ENCODE results near the gene TNFRSF12A. TPM values are rescaled to one million over a fixed set of nuclear protein-coding genes. Genes with fewer than 3 reads are reported as not detected.
A peak's percentile ranks its signal among the peaks of the same experiment; 100 is the strongest.

TNFRSF12A gene
- total RNA-seq, 6 experiments from 2014 or later, result 392 to 451 (median 429) TPM

DNA sequence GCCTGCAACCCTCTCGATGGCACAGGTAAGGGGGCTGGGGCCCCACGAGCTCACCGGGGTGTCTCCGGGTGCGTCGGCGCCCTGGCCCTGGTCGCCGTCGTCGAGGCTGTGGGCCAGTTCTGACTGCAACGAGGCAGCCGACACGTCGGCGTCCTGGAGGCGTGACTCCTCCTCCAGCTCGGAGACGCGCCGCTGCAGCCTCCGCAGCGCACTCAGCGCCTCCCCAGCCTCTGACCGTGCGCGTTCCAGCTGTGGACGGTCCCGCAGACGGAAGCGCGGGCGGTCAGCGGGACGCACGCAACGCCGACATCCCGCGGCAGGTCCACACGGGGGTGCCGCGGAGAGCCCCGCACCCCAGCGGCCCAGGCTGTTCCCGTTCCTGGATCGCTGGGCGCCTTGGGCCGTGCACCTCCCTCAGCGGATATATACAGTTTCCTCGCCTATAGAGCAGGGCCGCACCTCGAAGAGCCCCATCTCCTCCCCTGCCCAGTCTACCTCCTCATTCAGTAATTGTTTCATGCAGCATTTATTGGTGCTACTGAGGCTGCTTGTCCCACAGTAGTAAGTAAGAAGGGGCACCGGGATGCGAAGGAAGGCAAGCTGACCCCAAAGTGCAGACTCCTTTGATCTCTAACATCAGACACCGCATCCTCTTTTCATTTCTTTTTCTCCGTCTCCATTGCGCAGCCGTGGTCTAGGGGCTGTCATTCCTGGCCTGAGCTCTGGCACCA, 9.5 kb downstream of the TNFRSF12A start:
- H3K27ac Mint-ChIP-seq, result no peak overlapping the region
- peaks cover 54% of the 10 kb centered on the region for H3K27me3 Mint-ChIP-seq (ENCODE audit: insufficient read depth)
- peaks cover 14% of the 10 kb centered on the region; the same call in 1 of the 2 replicates for H3K36me3 Mint-ChIP-seq (ENCODE audit: low read depth)
- peak overlapping the region; percentile 27; the same call in 1 of the 2 replicates for H3K4me3 Mint-ChIP-seq
- no peaks in the 10 kb centered on the region; the same call in 1 of the 2 replicates for H3K9me3 Mint-ChIP-seq
- no peak for TF ChIP-seq CTCF (IDR thresholded peaks at IDR 0.05)
- peaks cover 6% of the 10 kb centered on the region; the same call in 1 of the 2 replicates for H3K4me1 Mint-ChIP-seq (ENCODE audit: low read depth)
- DNase-seq, result no peak

DNA sequence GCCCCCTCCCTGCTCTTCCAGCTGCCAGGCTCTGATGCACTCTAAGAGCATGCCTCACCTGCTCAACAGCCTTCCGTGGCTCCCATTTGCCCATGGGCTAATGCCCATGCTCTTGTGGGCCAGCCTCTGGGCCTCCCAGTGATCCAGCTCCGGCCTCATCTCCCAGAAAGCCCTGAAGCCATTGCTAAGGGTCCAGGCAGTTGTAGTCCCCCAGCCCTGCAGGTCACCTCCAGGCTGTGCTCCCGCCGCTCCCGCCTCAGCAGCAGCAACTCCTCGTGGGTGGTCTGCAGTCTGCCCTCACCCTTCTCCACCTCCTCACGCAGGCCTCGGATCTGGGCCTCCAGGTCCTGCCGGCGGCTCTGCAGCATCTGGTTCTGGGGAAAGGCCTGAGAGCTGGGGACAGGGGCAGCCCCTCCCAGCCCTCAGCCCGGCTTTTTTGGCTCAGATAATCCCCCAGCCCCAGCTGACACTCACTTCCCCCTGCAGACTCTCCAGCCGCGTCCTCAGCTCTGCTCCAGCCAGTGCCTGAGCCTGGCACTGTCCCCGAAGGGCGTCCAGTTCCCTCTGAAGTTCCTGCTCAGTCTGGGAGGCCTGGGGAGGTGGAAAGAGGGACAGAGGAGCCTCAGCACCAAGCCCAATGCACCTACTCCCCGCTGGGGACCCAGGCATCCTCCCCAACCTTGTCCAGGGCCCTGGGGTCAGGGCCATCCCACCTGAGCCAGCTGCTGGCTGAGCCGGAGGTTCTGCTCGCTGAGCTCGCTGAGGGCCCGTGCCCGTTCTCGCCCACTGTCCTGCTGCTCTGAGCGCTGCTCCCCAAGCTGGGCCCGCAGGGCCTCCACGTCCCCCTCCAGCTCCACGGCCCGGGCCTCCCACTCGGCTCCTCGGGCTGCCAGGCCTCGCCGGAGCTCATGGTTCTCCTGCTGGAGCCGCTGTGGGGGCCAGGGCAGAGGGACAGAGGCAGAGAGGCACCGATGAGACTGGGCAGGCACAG, 10.3 kb downstream of the TNFRSF12A start:
- peaks cover 6% of the 10 kb centered on the region; the same call in 1 of the 2 replicates for H3K4me1 Mint-ChIP-seq (ENCODE audit: low read depth)
- H3K36me3 Mint-ChIP-seq (ENCODE audit: low read depth), result peaks cover 12% of the 10 kb centered on the region; the same call in 1 of the 2 replicates
- peaks cover 54% of the 10 kb centered on the region for H3K27me3 Mint-ChIP-seq (ENCODE audit: insufficient read depth)
- no peaks in the 10 kb centered on the region; the same call in 1 of the 2 replicates for H3K9me3 Mint-ChIP-seq
- TF ChIP-seq CTCF (IDR thresholded peaks at IDR 0.05), result no peak
- H3K4me3 Mint-ChIP-seq, result peak overlapping the region; percentile 27; the same call in 1 of the 2 replicates
- DNase-seq, result no peak
- no peak overlapping the region for H3K27ac Mint-ChIP-seq

GRCh38 chr16:3032624-3033023, 12.5 kb downstream of the TNFRSF12A start:
- H3K36me3 Mint-ChIP-seq (ENCODE audit: low read depth), result 0 out of 2 replicates have a peak, but pooled peaks cover 5% of the 10 kb centered on the region

DNA sequence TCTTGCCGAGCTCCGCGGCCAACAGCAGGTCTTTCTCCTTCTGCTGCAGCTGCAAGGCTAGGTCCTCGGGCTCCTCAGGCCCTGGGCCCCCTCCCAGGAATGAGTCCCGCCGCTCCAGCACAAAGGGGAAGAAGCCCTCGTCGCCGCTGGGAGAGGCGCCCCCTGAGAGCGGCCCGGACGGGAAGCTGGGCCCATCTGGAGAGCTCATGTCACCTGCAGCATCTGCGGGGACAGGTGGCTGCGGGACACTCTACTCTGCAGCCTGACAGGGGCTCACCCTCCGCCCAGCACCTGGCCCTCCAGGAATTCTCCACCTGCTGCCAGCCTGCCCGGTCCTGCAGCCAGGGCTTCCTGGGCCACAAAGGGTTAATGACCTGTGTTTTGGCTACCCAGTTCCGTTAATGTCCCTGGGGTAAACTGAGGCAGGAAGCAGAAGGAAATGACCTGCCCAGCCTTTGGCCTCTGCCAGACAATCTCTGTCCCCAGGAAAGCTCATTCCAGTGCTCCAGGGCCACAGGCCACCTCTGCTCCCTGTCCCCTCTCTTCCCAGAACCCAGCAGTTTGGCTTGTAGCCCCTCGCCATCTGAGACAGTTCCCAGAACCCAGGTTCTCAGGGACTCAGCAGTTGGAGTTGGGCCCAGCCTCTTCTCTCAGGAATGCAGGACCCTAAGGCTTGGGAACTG, 15.3 kb downstream of the TNFRSF12A start:
- no peaks in the 10 kb centered on the region for H3K9me3 Mint-ChIP-seq
- TF ChIP-seq CTCF (IDR thresholded peaks at IDR 0.05), result no peak
- no peak overlapping the region for H3K27ac Mint-ChIP-seq
- DNase-seq, result no peak
- H3K36me3 Mint-ChIP-seq (ENCODE audit: low read depth), result no peaks in the 10 kb centered on the region
- H3K4me1 Mint-ChIP-seq (ENCODE audit: low read depth), result no peaks in the 10 kb centered on the region
- no peak overlapping the region for H3K4me3 Mint-ChIP-seq
- H3K27me3 Mint-ChIP-seq (ENCODE audit: insufficient read depth), result peaks cover 57% of the 10 kb centered on the region

More at GRCh38 chr16:3032624-3033023, 12.5 kb downstream of the TNFRSF12A start:
- H3K27me3 Mint-ChIP-seq (ENCODE audit: insufficient read depth), result peaks cover 51% of the 10 kb centered on the region
- no peak overlapping the region for H3K4me3 Mint-ChIP-seq
- peaks cover 6% of the 10 kb centered on the region; the same call in 1 of the 2 replicates for H3K4me1 Mint-ChIP-seq (ENCODE audit: low read depth)
- no peak for DNase-seq
- no peaks in the 10 kb centered on the region; the same call in 1 of the 2 replicates for H3K9me3 Mint-ChIP-seq
- H3K27ac Mint-ChIP-seq, result no peak overlapping the region
- TF ChIP-seq CTCF (IDR thresholded peaks at IDR 0.05), result no peak

Data from HFFc6 (cell line).